Stimulated activated CD4-positive, alpha-beta T cell treated with anti-CD3 and anti-CD28 coated beads, Interleukin-12 subunit alpha, Interleukin-12 subunit beta, amount 100 ng/mL, for 48 hours (primary cell): Measurements from ENCODE around the gene SAA4.
"Not testable (repeated sequence)": the region's sequence is repeated elsewhere in the genome, so short reads cannot be mapped to it uniquely, and the experiment has no call there.

Experiments
- DNase-seq, 3 donors: peaks; one replicate each; pipeline ENCODE4 v3.0.0-alpha.2; 2020; ENCODE audit warnings: low read depth in 2 of 3, low spot score in 1 of 3

The SAA4 gene

GRCh38 chr11:18236664-18237356 is at the start of gene SAA4:
Gene SAA4 (minus strand): TSS chr11:18236802. CDS start chr11:18235926, 876 bp downstream.
- DNase-seq, result no peak

- no peak for DNase-seq
Observed at GRCh38 chr11:18285841-18286240, 49.2 kb upstream of the SAA4 start.

GRCh38 chr11:18282626-18283025 is 46.0 kb upstream of the SAA4 start:
- no peak for DNase-seq

- no peak for DNase-seq
Observed at GRCh38 chr11:18280438-18281045, 43.9 kb upstream of the SAA4 start.

- no peak for DNase-seq
Observed at GRCh38 chr11:18277565-18278271, 41.1 kb upstream of the SAA4 start.

GRCh38 chr11:18271206-18271605 is 34.6 kb upstream of the SAA4 start:
- no peak for DNase-seq

- DNase-seq, result no peak
Observed at GRCh38 chr11:18270102-18270501, 33.5 kb upstream of the SAA4 start.

GRCh38 chr11:18269252-18269651 is 32.6 kb upstream of the SAA4 start:
- not testable (repeated sequence) for DNase-seq

- not testable (repeated sequence) for DNase-seq
Observed at GRCh38 chr11:18267335-18268133, 30.9 kb upstream of the SAA4 start.

- DNase-seq, result no peak
Observed at GRCh38 chr11:18265949-18266348, 29.3 kb upstream of the SAA4 start, which contains the start of gene SAA1. Gene SAA1 (plus strand): TSS chr11:18266264. CDS start chr11:18266888, 624 bp downstream.

- no peak for DNase-seq
Observed at GRCh38 chr11:18264677-18265555, 28.3 kb upstream of the SAA4 start.

GRCh38 chr11:18264035-18264434 is 27.4 kb upstream of the SAA4 start:
- DNase-seq, result no peak

- not testable (repeated sequence) for DNase-seq
Observed at GRCh38 chr11:18262681-18263350, 26.2 kb upstream of the SAA4 start.

- no peak for DNase-seq
Observed at GRCh38 chr11:18261721-18262120, 25.1 kb upstream of the SAA4 start.

- no peak for DNase-seq
Observed at GRCh38 chr11:18259259-18259658, 22.7 kb upstream of the SAA4 start.

- DNase-seq, result no peak
Observed at GRCh38 chr11:18254781-18255361, 18.3 kb upstream of the SAA4 start.

GRCh38 chr11:18253778-18254338 is 17.3 kb upstream of the SAA4 start:
- DNase-seq, result no peak

GRCh38 chr11:18253233-18253632 is 16.6 kb upstream of the SAA4 start:
- DNase-seq, result no peak

- no peak for DNase-seq
Observed at GRCh38 chr11:18248561-18248960, 12.0 kb upstream of the SAA4 start, which contains the start of gene SAA2. Gene SAA2 (minus strand): TSS chr11:18248668. CDS start chr11:18248011, 657 bp downstream.
